ENCODE measurements around the gene EGLN3. TPM values are rescaled to one million over a fixed set of nuclear protein-coding genes. Genes with fewer than 3 reads are reported as not detected.

EGLN3 gene
- total RNA-seq, 1 experiment from 2014 or later: 0.22 TPM

DNA sequence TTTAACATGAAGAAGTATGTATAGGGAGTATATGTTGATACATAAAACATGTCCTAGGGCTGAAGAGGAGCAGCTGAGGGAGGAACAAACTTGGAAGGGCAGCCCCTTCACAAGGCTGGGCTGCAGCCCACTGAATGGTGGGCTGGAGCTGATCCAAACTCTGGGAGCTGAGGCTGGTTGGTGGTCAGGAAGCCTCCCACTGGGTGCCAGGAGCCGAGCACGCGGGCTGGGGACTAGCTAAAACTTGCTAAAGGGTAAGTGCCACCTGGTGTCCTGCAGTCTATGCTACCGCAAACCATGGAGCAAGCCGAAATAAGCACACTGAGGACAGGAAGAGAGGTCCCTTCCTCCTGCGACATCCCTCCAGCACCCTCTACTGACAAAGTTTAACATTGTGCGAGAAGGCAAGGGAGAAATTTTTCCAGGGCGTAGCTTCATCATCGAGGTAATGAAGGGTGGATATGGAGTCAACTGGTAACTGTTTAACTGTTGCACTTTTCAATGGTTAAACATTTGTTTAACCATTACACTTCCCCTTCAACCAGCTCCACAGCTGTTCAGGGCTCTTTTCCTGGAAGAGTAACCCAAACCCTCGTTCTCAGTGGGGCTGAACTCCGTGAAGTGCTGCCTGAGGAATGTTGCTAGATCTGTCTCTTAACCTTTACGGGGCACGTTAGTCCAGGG is 42.2 kb downstream of the EGLN3 start:
- Histone ChIP-seq H3K36me3 (ENCODE audit: insufficient read depth, low read length) (no peaks in the 10 kb centered on the region), H3K4me2 (ENCODE audit: low read depth, low read length, poor library complexity, severe bottlenecking) (no peak overlapping the region), H3K4me3 (ENCODE audit: low read length) (no peak overlapping the region), H3K9ac (ENCODE audit: low read length) (no peak overlapping the region), H3K9me3 (ENCODE audit: low read length) (no peaks in the 10 kb centered on the region), H3K79me2 (ENCODE audit: low read length) (no peaks in the 10 kb centered on the region), H3K4me1 (ENCODE audit: low read length) (peaks cover 27% of the 10 kb centered on the region), H3K9me2 (replicated peaks; ENCODE audit: insufficient read depth, low read length) (no peaks in the 10 kb centered on the region), H4K20me1 (ENCODE audit: insufficient read depth, low read depth, low read length) (no peaks in the 10 kb centered on the region), H3K27ac (ENCODE audit: low read length) (no peak overlapping the region), H3K27me3 (ENCODE audit: low read length) (no peaks in the 10 kb centered on the region), H2AFZ (ENCODE audit: low read length) (no peak overlapping the region)
- DNase-seq: peak; percentile 80

DNA sequence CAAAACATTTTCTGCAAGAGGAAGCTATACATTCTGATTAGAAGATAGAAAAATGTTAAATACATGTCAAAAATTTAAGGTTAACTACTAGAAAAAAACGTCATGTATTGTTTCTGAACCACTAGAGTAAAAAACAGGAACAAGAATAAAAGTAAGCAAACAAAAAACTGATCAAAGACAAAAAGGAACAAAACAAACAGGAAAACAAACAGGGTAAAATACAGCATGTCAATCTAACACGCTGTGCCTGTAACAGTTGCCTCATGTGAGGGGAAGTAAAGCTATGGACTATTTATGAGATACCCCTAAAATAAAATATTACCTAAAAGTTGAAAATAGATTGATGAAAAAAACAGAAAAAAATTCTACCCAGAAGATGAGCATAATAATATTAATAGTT is 43.9 kb downstream of the EGLN3 start:
- H3K9ac ChIP-seq (ENCODE audit: low read length): no peak overlapping the region
- H3K9me3 ChIP-seq (ENCODE audit: low read length): no peaks in the 10 kb centered on the region
- H3K27ac ChIP-seq (ENCODE audit: low read length): no peak overlapping the region

DNA sequence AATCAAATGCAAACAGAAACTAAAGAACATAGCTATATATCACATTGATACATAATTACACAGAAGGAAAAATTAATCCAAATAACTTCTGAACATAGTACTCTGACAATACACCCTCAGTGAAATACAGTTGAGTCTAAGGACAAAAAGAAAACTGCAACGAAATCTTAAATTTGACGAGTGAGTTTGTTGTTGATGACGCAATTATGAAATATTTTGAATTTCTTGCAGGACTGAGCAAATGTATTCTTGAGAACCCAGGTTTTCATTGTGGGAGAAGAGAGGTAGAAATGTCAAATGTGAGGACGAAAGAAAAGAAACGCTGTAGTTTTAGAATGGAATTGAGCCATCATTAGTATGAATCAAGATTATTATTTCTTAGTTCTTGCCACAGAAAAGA is 46.3 kb downstream of the EGLN3 start:
- H3K9me3 ChIP-seq (ENCODE audit: low read length): no peaks in the 10 kb centered on the region
- H3K27ac ChIP-seq (ENCODE audit: low read length): no peak overlapping the region
- H3K27me3 ChIP-seq (ENCODE audit: low read length): no peaks in the 10 kb centered on the region
- H3K4me1 ChIP-seq (ENCODE audit: low read length): peaks cover 13% of the 10 kb centered on the region
- no peak overlapping the region for H3K4me2 ChIP-seq (ENCODE audit: low read depth, low read length, poor library complexity, severe bottlenecking)
- H3K9ac ChIP-seq (ENCODE audit: low read length): no peak overlapping the region
- no peaks in the 10 kb centered on the region for H3K36me3 ChIP-seq (ENCODE audit: insufficient read depth, low read length)
- H3K9me2 ChIP-seq (replicated peaks; ENCODE audit: insufficient read depth, low read length): no peaks in the 10 kb centered on the region
- no peak for DNase-seq
- H3K79me2 ChIP-seq (ENCODE audit: low read length): no peaks in the 10 kb centered on the region
- no peaks in the 10 kb centered on the region for H4K20me1 ChIP-seq (ENCODE audit: insufficient read depth, low read depth, low read length)
- H3K4me3 ChIP-seq (ENCODE audit: low read length): no peak overlapping the region
- no peak overlapping the region for H2AFZ ChIP-seq (ENCODE audit: low read length)

More for the DNA sequence above, 43.9 kb downstream of the EGLN3 start:
- Histone ChIP-seq H3K4me2 (ENCODE audit: low read depth, low read length, poor library complexity, severe bottlenecking) (peak overlapping the region; percentile 5), H3K9me2 (replicated peaks; ENCODE audit: insufficient read depth, low read length) (no peaks in the 10 kb centered on the region), H3K4me3 (ENCODE audit: low read length) (no peak overlapping the region), H3K4me1 (ENCODE audit: low read length) (peaks cover 22% of the 10 kb centered on the region), H3K79me2 (ENCODE audit: low read length) (no peaks in the 10 kb centered on the region), H2AFZ (ENCODE audit: low read length) (no peak overlapping the region), H3K27me3 (ENCODE audit: low read length) (no peaks in the 10 kb centered on the region), H3K36me3 (ENCODE audit: insufficient read depth, low read length) (no peaks in the 10 kb centered on the region), H4K20me1 (ENCODE audit: insufficient read depth, low read depth, low read length) (no peaks in the 10 kb centered on the region)
- DNase-seq: no peak

GRCh38 chr14:33903369-33903768 is 47.5 kb downstream of the EGLN3 start:
- Histone ChIP-seq H3K4me2 (ENCODE audit: low read depth, low read length, poor library complexity, severe bottlenecking) (no peak overlapping the region), H3K79me2 (ENCODE audit: low read length) (no peaks in the 10 kb centered on the region), H3K36me3 (ENCODE audit: insufficient read depth, low read length) (no peaks in the 10 kb centered on the region), H4K20me1 (ENCODE audit: insufficient read depth, low read depth, low read length) (no peaks in the 10 kb centered on the region), H3K4me3 (ENCODE audit: low read length) (no peak overlapping the region), H3K27ac (ENCODE audit: low read length) (no peak overlapping the region), H2AFZ (ENCODE audit: low read length) (no peak overlapping the region), H3K27me3 (ENCODE audit: low read length) (no peaks in the 10 kb centered on the region), H3K9me2 (replicated peaks; ENCODE audit: insufficient read depth, low read length) (no peaks in the 10 kb centered on the region), H3K9ac (ENCODE audit: low read length) (no peak overlapping the region), H3K4me1 (ENCODE audit: low read length) (peaks cover 13% of the 10 kb centered on the region), H3K9me3 (ENCODE audit: low read length) (no peaks in the 10 kb centered on the region)
- DNase-seq: no peak

GRCh38 chr14:33902363-33902762 is 48.5 kb downstream of the EGLN3 start:
- Histone ChIP-seq H3K9me3 (ENCODE audit: low read length) (no peaks in the 10 kb centered on the region), H3K4me3 (ENCODE audit: low read length) (no peak overlapping the region), H3K79me2 (ENCODE audit: low read length) (no peaks in the 10 kb centered on the region), H3K27me3 (ENCODE audit: low read length) (no peaks in the 10 kb centered on the region), H3K9me2 (replicated peaks; ENCODE audit: insufficient read depth, low read length) (no peaks in the 10 kb centered on the region), H3K27ac (ENCODE audit: low read length) (no peak overlapping the region), H3K9ac (ENCODE audit: low read length) (no peak overlapping the region), H2AFZ (ENCODE audit: low read length) (no peak overlapping the region), H3K4me2 (ENCODE audit: low read depth, low read length, poor library complexity, severe bottlenecking) (no peak overlapping the region), H3K36me3 (ENCODE audit: insufficient read depth, low read length) (no peaks in the 10 kb centered on the region), H4K20me1 (ENCODE audit: insufficient read depth, low read depth, low read length) (no peaks in the 10 kb centered on the region), H3K4me1 (ENCODE audit: low read length) (peaks cover 11% of the 10 kb centered on the region)
- DNase-seq: no peak

- H4K20me1 ChIP-seq (ENCODE audit: insufficient read depth, low read depth, low read length): no peaks in the 10 kb centered on the region
- no peaks in the 10 kb centered on the region for H3K27me3 ChIP-seq (ENCODE audit: low read length)
- no peak overlapping the region for H3K9ac ChIP-seq (ENCODE audit: low read length)
- no peaks in the 10 kb centered on the region for H3K9me2 ChIP-seq (replicated peaks; ENCODE audit: insufficient read depth, low read length)
- H3K4me1 ChIP-seq (ENCODE audit: low read length): peaks cover 3% of the 10 kb centered on the region
- H3K4me3 ChIP-seq (ENCODE audit: low read length): no peak overlapping the region
- no peaks in the 10 kb centered on the region for H3K36me3 ChIP-seq (ENCODE audit: insufficient read depth, low read length)
- no peak overlapping the region for H2AFZ ChIP-seq (ENCODE audit: low read length)
- H3K27ac ChIP-seq (ENCODE audit: low read length): no peak overlapping the region
- no peak overlapping the region for H3K4me2 ChIP-seq (ENCODE audit: low read depth, low read length, poor library complexity, severe bottlenecking)
- H3K9me3 ChIP-seq (ENCODE audit: low read length): no peaks in the 10 kb centered on the region
- DNase-seq: no peak
- H3K79me2 ChIP-seq (ENCODE audit: low read length): no peaks in the 10 kb centered on the region
Observed at GRCh38 chr14:33901426-33902155, 49.3 kb downstream of the EGLN3 start.

DNA sequence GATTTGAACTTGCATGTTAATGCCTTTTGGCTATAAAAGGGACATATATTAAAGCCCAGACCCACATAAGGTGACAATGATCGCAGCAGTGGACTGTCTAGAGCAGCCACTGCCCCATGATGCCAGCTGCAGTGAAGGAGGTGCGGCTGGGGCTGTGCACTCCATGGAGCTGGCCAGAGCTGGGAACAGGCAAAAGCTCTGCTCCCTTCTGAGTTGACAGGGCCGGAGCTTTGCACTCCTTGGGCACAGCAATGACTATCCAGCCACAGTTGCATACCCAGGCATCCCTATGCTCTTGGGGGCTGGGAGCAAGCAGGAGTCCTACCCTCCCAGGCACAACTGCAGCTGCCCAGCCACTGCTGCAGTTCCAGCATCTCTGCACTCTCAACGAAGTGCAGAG is 50.2 kb downstream of the EGLN3 start:
- no peak overlapping the region for H3K9ac ChIP-seq (ENCODE audit: low read length)
- H3K79me2 ChIP-seq (ENCODE audit: low read length): no peaks in the 10 kb centered on the region
- H4K20me1 ChIP-seq (ENCODE audit: insufficient read depth, low read depth, low read length): no peaks in the 10 kb centered on the region
- no peak overlapping the region for H3K4me2 ChIP-seq (ENCODE audit: low read depth, low read length, poor library complexity, severe bottlenecking)
- no peaks in the 10 kb centered on the region for H3K27me3 ChIP-seq (ENCODE audit: low read length)
- H3K9me3 ChIP-seq (ENCODE audit: low read length): no peaks in the 10 kb centered on the region
- H3K9me2 ChIP-seq (replicated peaks; ENCODE audit: insufficient read depth, low read length): no peaks in the 10 kb centered on the region
- H3K4me1 ChIP-seq (ENCODE audit: low read length): no peaks in the 10 kb centered on the region
- DNase-seq: no peak
- no peaks in the 10 kb centered on the region for H3K36me3 ChIP-seq (ENCODE audit: insufficient read depth, low read length)
- H3K4me3 ChIP-seq (ENCODE audit: low read length): no peak overlapping the region
- H3K27ac ChIP-seq (ENCODE audit: low read length): no peak overlapping the region
- no peak overlapping the region for H2AFZ ChIP-seq (ENCODE audit: low read length)

DNA sequence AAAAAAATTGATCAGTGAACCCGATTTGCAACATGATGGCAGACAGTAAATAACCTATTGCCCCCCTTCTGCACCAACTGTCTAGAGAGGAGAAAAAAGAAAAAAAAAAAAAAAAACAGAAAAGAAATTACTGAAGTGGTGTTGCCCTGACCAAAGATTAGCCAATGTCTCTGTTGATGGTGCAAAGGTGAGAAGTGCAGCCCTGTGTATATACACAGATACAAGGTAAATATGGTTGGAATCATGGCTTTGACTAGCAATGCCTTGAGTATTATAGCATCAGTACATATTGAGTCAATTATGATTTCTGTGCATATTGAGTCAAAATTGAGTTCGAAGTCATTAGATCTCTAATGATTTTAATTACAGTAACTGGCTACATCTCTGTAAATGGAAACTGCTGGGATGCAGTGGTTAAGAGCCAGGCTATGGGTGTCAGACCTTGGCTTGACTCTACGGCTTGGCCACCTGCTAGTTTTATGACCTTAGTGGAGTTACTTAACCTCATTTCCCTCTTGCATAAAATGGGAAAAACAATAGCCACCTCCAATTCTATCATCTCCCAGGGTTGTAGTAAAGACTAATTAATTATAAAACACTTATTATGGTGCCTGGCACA is 51.0 kb downstream of the EGLN3 start:
- H3K9ac ChIP-seq (ENCODE audit: low read length): no peak overlapping the region
- H3K4me2 ChIP-seq (ENCODE audit: low read depth, low read length, poor library complexity, severe bottlenecking): no peak overlapping the region
- DNase-seq: no peak
- H3K9me2 ChIP-seq (replicated peaks; ENCODE audit: insufficient read depth, low read length): no peaks in the 10 kb centered on the region
- no peaks in the 10 kb centered on the region for H3K36me3 ChIP-seq (ENCODE audit: insufficient read depth, low read length)
- H2AFZ ChIP-seq (ENCODE audit: low read length): no peak overlapping the region
- H3K4me1 ChIP-seq (ENCODE audit: low read length): no peaks in the 10 kb centered on the region
- H3K27ac ChIP-seq (ENCODE audit: low read length): no peak overlapping the region
- H3K4me3 ChIP-seq (ENCODE audit: low read length): no peak overlapping the region
- H3K79me2 ChIP-seq (ENCODE audit: low read length): no peaks in the 10 kb centered on the region
- no peaks in the 10 kb centered on the region for H3K27me3 ChIP-seq (ENCODE audit: low read length)
- no peaks in the 10 kb centered on the region for H4K20me1 ChIP-seq (ENCODE audit: insufficient read depth, low read depth, low read length)
- no peaks in the 10 kb centered on the region for H3K9me3 ChIP-seq (ENCODE audit: low read length)
